Measurements from ENCODE around the gene AZU1. TPM values are rescaled to one million over a fixed set of nuclear protein-coding genes. Genes with fewer than 3 reads are reported as not detected.
"Not testable (repeated sequence)": the region's sequence is repeated elsewhere in the genome, so short reads cannot be mapped to it uniquely, and the experiment has no call there.

AZU1 gene
- total RNA-seq, 2 donors from 2014 or later, result 0.26 TPM; not detected in 1

- WGBS, 2 donors, result 39 to 40% methylated on average over 2 to 9 of the region's 11 CpGs
- ATAC-seq (no peak), DNase-seq (no peak)
- H3K36me3 ChIP-seq (replicated peaks in 1 of 2; ENCODE audit: insufficient read depth in 1 of 2, low read depth in 2 of 2), result no peaks in the 10 kb centered on the region
- H3K27me3 ChIP-seq, result peaks cover 0 to 19% of the 10 kb centered on the region in 2 donors
- H3K27ac ChIP-seq, result no peak overlapping the region
- intact Hi-C loops (cut with DNase I), result no loop called here
- H3K4me1 ChIP-seq, result peaks cover 11% of the 10 kb centered on the region
- no peak overlapping the region for H3K4me3 ChIP-seq
- no peak for TF ChIP-seq POLR2A (IDR thresholded peaks at IDR 0.05)
- TF ChIP-seq, protein P1, sequence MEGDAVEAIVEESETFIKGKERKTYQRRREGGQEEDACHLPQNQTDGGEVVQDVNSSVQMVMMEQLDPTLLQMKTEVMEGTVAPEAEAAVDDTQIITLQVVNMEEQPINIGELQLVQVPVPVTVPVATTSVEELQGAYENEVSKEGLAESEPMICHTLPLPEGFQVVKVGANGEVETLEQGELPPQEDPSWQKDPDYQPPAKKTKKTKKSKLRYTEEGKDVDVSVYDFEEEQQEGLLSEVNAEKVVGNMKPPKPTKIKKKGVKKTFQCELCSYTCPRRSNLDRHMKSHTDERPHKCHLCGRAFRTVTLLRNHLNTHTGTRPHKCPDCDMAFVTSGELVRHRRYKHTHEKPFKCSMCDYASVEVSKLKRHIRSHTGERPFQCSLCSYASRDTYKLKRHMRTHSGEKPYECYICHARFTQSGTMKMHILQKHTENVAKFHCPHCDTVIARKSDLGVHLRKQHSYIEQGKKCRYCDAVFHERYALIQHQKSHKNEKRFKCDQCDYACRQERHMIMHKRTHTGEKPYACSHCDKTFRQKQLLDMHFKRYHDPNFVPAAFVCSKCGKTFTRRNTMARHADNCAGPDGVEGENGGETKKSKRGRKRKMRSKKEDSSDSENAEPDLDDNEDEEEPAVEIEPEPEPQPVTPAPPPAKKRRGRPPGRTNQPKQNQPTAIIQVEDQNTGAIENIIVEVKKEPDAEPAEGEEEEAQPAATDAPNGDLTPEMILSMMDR (IDR thresholded peaks at IDR 0.05), result no peak
- no peaks in the 10 kb centered on the region for H3K9me3 ChIP-seq
Observed at GRCh38 chr19:844546-844971, 16.9 kb downstream of the AZU1 start.

- intact Hi-C loops (cut with DNase I), result no loop called here
- H3K27me3 ChIP-seq, result peaks cover 0 to 19% of the 10 kb centered on the region in 2 donors
Observed at GRCh38 chr19:845707-846521, 18.3 kb downstream of the AZU1 start.

GRCh38 chr19:848386-848921 is 20.8 kb downstream of the AZU1 start:
- peaks cover 18% of the 10 kb centered on the region for H3K4me1 ChIP-seq
- no peaks in the 10 kb centered on the region for H3K9me3 ChIP-seq
- no peak overlapping the region for H3K4me3 ChIP-seq
- no peaks in the 10 kb centered on the region for H3K36me3 ChIP-seq (replicated peaks in 1 of 2; ENCODE audit: insufficient read depth in 1 of 2, low read depth in 2 of 2)
- no peak overlapping the region for H3K27ac ChIP-seq
- no peak for DNase-seq
- 27 to 47% methylated on average over 7 to 12 of the region's 12 CpGs for WGBS, 2 donors
- peaks cover 0 to 11% of the 10 kb centered on the region in 2 donors for H3K27me3 ChIP-seq
- intact Hi-C loops (cut with DNase I), result no loop called here
- no peak for TF ChIP-seq POLR2A (IDR thresholded peaks at IDR 0.05)
- TF ChIP-seq, protein P1 (IDR thresholded peaks at IDR 0.05), result no peak
- no peak for ATAC-seq

More at GRCh38 chr19:845707-846521, 18.3 kb downstream of the AZU1 start:
- no peak overlapping the region for H3K4me3 ChIP-seq
- H3K4me1 ChIP-seq, result peaks cover 18% of the 10 kb centered on the region
- ATAC-seq (no peak), DNase-seq (no peak)
- WGBS, 2 donors, result 49 to 54% methylated on average over 13 to 31 of the region's 37 CpGs
- TF ChIP-seq, protein P1 (IDR thresholded peaks at IDR 0.05), result no peak
- TF ChIP-seq POLR2A (IDR thresholded peaks at IDR 0.05), result no peak
- H3K27ac ChIP-seq, result no peak overlapping the region
- H3K36me3 ChIP-seq (replicated peaks in 1 of 2; ENCODE audit: insufficient read depth in 1 of 2, low read depth in 2 of 2), result no peaks in the 10 kb centered on the region
- no peaks in the 10 kb centered on the region for H3K9me3 ChIP-seq

GRCh38 chr19:849195-849594 is 21.6 kb downstream of the AZU1 start:
- H3K36me3 ChIP-seq (replicated peaks in 1 of 2; ENCODE audit: insufficient read depth in 1 of 2, low read depth in 2 of 2); H3K4me3 ChIP-seq; H3K27ac ChIP-seq; H3K9me3 ChIP-seq; intact Hi-C loops (cut with DNase I); H3K27me3 ChIP-seq; ATAC-seq: not testable (repeated sequence)
- peaks cover 12% of the 10 kb centered on the region for H3K4me1 ChIP-seq
- DNase-seq, result peak in 1 of 4 donors; percentile 7
- 71 to 79% methylated on average over 8 of the region's 8 CpGs for WGBS, 2 donors

- WGBS, 2 donors, result 15% methylated on average over 27 of the region's 28 CpGs; no CpG with 5 or more reads in 1 of the 2 donors
- ATAC-seq, result peak; percentile 95
- H3K4me1 ChIP-seq, result peaks cover 12% of the 10 kb centered on the region
Observed at GRCh38 chr19:850221-850978, 22.8 kb downstream of the AZU1 start.

More at GRCh38 chr19:850221-850978, 22.8 kb downstream of the AZU1 start:
- Histone ChIP-seq H3K27me3 (peaks cover 0 to 6% of the 10 kb centered on the region in 2 donors), H3K27ac (peak overlapping the region; percentile 33 to 88 (median 72)), H3K4me3 (no peak overlapping the region), H3K9me3 (no peaks in the 10 kb centered on the region), H3K36me3 (replicated peaks in 1 of 2; ENCODE audit: insufficient read depth in 1 of 2, low read depth in 2 of 2) (no peaks in the 10 kb centered on the region)
- intact Hi-C loops (cut with DNase I), result no loop called here
- peak in 2 of 3 donors; percentile 39 to 51 for TF ChIP-seq POLR2A (IDR thresholded peaks at IDR 0.05)
- TF ChIP-seq, protein P1 (IDR thresholded peaks at IDR 0.05), result no peak
- peak; percentile 89 to 93 (median 91) for DNase-seq

Measured in body of pancreas (tissue), 4 donors.